ENCODE data around the gene FAAP20. TPM values are rescaled to one million over a fixed set of nuclear protein-coding genes. Genes with fewer than 3 reads are reported as not detected.

Gene FAAP20
- total RNA-seq, 1 experiment from 2014 or later: 119 TPM

DNA sequence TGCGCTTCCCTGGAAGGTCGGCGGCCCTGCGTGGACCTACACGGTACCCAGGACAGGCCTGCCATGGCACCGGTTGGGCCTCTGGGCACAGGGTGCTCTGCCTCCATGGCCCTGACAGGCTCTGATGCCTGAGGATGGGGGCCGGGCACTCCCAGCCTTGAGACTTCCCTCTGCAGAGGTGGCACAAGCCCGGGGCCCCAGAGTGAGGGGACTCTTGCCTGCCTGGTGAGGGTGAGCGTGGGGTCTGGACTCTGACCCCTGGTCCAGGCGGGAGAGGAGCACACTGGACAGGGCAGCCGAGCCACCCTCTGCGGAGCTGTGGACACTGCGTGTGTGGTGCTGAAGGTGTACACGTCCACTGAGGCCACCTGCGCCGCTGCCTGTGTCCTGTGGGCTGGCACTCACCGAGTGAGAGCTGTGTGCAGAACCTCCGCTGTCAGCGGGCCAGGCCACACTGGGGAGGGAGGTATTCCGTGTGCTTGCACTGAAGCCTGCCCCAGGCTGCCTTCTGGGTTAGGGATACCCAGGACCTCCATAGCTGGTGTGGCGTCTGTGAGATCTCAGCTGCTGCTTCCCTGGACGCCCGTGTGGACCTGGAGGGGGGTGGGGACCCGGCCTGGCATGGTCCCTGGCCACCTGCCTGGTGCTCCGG, 43.9 kb upstream of the FAAP20 start:
- Histone ChIP-seq H3K9ac (ENCODE audit: extremely low read depth, insufficient read length, low read length) (no peak overlapping the region), H4K20me1 (ENCODE audit: control insufficient read depth, insufficient read depth, insufficient read length) (peaks cover 2% of the 10 kb centered on the region), H2AK5ac (ENCODE audit: insufficient read length, low read length) (no peak overlapping the region), H3T11ph (ENCODE audit: low read length) (no peak overlapping the region), H3K9me3 (ENCODE audit: control insufficient read depth, low read depth, low read length) (no peaks in the 10 kb centered on the region), H2BK12ac (ENCODE audit: insufficient read length, low read depth, low read length) (no peak overlapping the region), H2AFZ (ENCODE audit: low read length) (no peak overlapping the region), H2BK120ac (ENCODE audit: low read depth, low read length, poor library complexity, severe bottlenecking) (no peak overlapping the region), H4K91ac (ENCODE audit: insufficient read length, low read depth, low read length) (no peak overlapping the region), H3K18ac (ENCODE audit: insufficient read length, low read depth, low read length) (no peak overlapping the region), H3K79me2 (ENCODE audit: insufficient read depth, low read length) (peaks cover 83% of the 10 kb centered on the region), H3K27ac (ENCODE audit: insufficient read length, low read depth, low read length) (no peak overlapping the region), H3K14ac (ENCODE audit: insufficient read depth, low read length) (peak overlapping the region; percentile 8; the same call in 1 of the 2 replicates), H3K23me2 (ENCODE audit: insufficient read length, low read depth, low read length, poor library complexity, severe bottlenecking) (no peaks in the 10 kb centered on the region), H3K4ac (ENCODE audit: low read depth, low read length) (no peak overlapping the region), H2BK20ac (ENCODE audit: low read depth, low read length, poor library complexity, severe bottlenecking) (no peak overlapping the region), H2BK5ac (ENCODE audit: insufficient read length, low read length) (no peak overlapping the region), H4K8ac (replicated peaks; ENCODE audit: insufficient read length, low read depth, low read length) (no peak overlapping the region), H3K4me2 (ENCODE audit: insufficient read depth, insufficient read length, low read length) (no peak overlapping the region), H3K23ac (ENCODE audit: insufficient read length, low read depth, low read length) (no peak overlapping the region), H3K27me3 (ENCODE audit: insufficient read depth, low read length) (no peaks in the 10 kb centered on the region), H3K79me1 (ENCODE audit: insufficient read depth, low read depth, low read length, poor library complexity, severe bottlenecking) (peaks cover 8% of the 10 kb centered on the region), H3K4me1 (ENCODE audit: insufficient read depth, low read length) (no peaks in the 10 kb centered on the region; the same call in 1 of the 2 replicates), H2BK15ac (ENCODE audit: low read depth, low read length) (no peak overlapping the region), H3K56ac (ENCODE audit: insufficient read length, low read depth, low read length) (no peak overlapping the region), H4K5ac (ENCODE audit: insufficient read length, low read depth, low read length) (no peak overlapping the region)
- Mint-ChIP-seq H3K27me3 (ENCODE audit: low read depth) (no peaks in the 10 kb centered on the region), H3K9me3 (no peaks in the 10 kb centered on the region), H3K36me3 (ENCODE audit: insufficient read depth in 1 of 3, low read depth in 3 of 3) (peaks cover 10 to 26% (median 19%) of the 10 kb centered on the region in 3 experiments), H3K27ac (no peak overlapping the region), H3K4me3 (no peak overlapping the region), H3K4me1 (peaks cover 43 to 53% of the 10 kb centered on the region in 2 experiments)
- no peak for DNase-seq
- no CpG with 5 or more reads among the region's 25 CpGs for WGBS (ENCODE audit: extremely low coverage, insufficient read length, low lambda C conversion rate)
- TF ChIP-seq, protein P1, sequence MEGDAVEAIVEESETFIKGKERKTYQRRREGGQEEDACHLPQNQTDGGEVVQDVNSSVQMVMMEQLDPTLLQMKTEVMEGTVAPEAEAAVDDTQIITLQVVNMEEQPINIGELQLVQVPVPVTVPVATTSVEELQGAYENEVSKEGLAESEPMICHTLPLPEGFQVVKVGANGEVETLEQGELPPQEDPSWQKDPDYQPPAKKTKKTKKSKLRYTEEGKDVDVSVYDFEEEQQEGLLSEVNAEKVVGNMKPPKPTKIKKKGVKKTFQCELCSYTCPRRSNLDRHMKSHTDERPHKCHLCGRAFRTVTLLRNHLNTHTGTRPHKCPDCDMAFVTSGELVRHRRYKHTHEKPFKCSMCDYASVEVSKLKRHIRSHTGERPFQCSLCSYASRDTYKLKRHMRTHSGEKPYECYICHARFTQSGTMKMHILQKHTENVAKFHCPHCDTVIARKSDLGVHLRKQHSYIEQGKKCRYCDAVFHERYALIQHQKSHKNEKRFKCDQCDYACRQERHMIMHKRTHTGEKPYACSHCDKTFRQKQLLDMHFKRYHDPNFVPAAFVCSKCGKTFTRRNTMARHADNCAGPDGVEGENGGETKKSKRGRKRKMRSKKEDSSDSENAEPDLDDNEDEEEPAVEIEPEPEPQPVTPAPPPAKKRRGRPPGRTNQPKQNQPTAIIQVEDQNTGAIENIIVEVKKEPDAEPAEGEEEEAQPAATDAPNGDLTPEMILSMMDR (conservative IDR thresholded peaks at IDR 0.05): no peak

All from H9 (cell line).